Measurements from ENCODE around the gene CACNA1S. TPM values are rescaled to one million over a fixed set of nuclear protein-coding genes. Genes with fewer than 3 reads are reported as not detected.

The CACNA1S gene
- total and polyA plus RNA-seq, 5 experiments from 2014 or later, result not detected

DNA sequence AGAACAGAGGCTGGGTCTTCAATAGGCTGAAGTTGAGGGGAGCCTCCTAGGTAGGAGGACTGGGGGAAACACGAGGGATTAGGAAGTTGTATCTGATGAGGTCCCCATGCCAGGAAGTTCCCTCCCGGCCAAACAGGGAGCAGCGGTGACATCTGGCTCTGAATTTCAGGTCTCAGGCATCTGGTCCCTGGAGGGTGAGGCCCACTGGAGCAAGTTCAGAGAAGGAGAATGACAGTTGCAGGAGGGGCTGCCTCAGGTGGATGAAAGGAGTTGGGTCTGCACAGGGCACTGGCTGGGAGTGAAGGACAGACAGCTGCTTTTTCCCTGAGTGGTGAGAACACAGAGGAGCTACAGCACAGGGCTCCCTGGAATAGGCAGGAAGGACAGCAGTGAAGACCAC is 32.9 kb upstream of the CACNA1S start:
- Mint-ChIP-seq H3K36me3 (peaks cover 5 to 64% (median 11%) of the 10 kb centered on the region in 3 donors), H3K4me1 (peaks cover under 1 to 10% (median 1%) of the 10 kb centered on the region in 4 donors), H3K9me3 (no peaks in the 10 kb centered on the region), H3K27me3 (no peaks in the 10 kb centered on the region), H3K4me3 (no peak overlapping the region), H3K27ac (no peak overlapping the region)
- DNase-seq (peak in 1 of 10 donors; percentile 9), ATAC-seq (no peak)
- POLR2A ChIA-PET, result no interaction called here

DNA sequence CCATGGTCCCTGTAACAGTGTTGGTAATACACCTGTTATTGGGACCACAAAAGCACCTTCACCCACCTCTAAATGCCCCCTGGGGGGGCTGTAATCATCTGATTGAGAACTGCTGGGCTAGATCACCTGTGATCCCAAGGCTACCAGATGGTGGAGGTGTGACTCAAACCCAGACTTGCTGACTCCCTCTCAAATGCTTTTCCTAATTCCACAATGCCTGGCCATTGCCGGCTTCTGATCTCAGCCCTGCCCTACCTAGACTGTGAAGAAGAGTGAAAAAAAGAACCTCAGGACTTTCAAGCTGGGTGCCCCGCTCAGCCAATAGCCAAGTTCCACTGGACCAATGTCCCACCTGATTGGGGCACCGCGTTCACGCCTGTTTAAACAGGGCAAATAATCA is 32.5 kb upstream of the CACNA1S start:
- POLR2A ChIA-PET, result no interaction called here
- Mint-ChIP-seq H3K4me3 (no peak overlapping the region), H3K27ac (peak overlapping the region in 1 of 10 donors; percentile 22), H3K27me3 (no peaks in the 10 kb centered on the region), H3K9me3 (no peaks in the 10 kb centered on the region), H3K36me3 (peaks cover 5 to 67% (median 11%) of the 10 kb centered on the region in 3 donors), H3K4me1 (peaks cover 0 to 10% (median 2%) of the 10 kb centered on the region in 4 donors)
- peak in 1 of 10 donors; percentile 23 for DNase-seq
- no peak for ATAC-seq

DNA sequence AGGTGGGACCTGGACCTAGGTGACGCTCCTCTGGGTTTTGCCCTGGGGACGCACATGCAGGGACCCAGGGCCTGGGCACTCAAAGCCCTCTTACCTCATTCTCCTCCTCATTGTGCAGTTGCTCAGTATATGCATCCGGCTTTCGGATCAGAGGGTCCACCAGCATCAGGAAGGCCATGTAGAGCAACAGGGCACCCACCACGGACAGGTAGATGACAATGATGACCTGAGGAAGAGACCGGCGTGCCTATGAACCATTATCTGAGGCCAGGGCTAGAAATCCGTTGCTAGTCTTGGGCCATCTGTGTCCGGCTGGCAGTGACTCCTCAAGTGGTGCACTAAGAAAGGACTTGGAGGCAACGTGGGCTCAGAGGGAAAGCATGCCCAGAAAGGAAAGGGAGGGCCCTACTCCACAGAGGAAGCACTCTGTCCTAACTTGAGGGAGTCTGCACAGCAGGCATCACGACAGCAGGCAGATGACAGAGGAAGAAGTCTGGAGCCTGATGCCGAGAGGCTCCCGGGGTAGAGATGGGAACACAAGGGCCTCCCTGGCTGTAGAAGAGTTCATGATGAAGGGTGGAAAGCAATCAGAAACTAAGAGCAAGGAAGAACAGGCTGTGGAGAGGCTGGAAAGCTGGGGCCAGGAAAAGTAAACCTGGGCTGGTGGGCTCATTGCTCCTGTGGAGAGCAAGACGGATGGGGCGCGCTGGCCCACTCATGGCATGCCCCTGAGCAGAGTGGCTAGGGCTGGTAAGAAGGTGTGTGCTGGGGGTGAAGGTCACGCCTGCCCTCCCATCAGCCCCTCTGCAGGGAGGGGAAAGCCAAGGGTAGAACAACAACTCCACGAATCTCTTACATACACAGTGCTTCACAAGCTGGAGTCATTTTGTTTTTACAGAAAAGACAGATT is 31.8 kb upstream of the CACNA1S start:
- H3K4me1 Mint-ChIP-seq, result peaks cover 0 to 10% (median 2%) of the 10 kb centered on the region in 4 donors
- H3K4me3 Mint-ChIP-seq, result no peak overlapping the region
- POLR2A ChIA-PET, result no interaction called here
- H3K36me3 Mint-ChIP-seq, result peaks cover 5 to 66% (median 14%) of the 10 kb centered on the region in 3 donors
- DNase-seq (peak in 1 of 10 donors; percentile 16), ATAC-seq (no peak)
- H3K27me3 Mint-ChIP-seq, result no peaks in the 10 kb centered on the region
- no peaks in the 10 kb centered on the region for H3K9me3 Mint-ChIP-seq
- peak overlapping the region in 1 of 10 donors; percentile 81 for H3K27ac Mint-ChIP-seq

DNA sequence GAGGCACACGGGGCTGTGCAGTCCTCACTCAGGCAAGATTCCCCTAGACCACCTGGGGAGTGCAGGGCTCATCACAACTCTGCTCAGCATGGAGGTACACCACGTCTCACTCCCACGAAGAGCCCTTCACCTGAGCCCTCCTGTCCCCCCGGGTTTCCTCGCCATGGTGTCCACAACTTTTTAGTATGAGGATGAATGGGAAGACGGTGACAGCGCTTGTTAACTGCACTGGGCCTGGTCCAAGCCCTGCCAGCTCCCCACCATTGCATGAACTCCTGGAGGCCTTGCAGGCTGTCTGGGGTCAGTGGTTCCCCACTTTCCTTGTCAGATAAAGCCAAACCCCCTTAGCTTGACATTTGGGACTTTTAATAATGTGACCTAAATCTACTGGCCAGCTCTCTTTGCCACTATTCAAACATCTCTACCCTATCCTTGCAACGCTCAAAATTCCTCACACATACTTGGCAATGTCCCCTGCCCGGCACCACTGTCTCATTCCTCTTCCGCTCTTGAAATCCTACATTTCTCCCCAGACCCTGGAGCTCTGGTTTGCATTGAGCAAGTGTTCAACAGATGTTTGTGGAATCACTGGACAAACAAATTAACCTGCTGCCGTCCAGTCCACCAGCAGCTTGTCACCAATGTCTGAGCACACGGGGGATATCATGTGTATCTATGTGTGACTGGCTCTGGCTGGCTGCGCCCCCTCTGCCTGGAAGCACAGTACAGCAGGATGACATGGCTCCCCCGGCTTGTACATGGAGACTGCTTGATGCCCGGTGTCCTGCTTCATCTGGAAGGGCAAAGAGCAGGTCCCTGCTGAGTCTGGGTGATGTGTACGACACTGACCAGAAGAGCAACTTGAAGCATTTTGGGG is 30.9 kb upstream of the CACNA1S start:
- Mint-ChIP-seq H3K4me3 (no peak overlapping the region), H3K27ac (peak overlapping the region in 2 of 10 donors; percentile 83), H3K36me3 (peaks cover 5 to 66% (median 12%) of the 10 kb centered on the region in 3 donors), H3K4me1 (peaks cover 0 to 10% (median 2%) of the 10 kb centered on the region in 4 donors), H3K27me3 (no peaks in the 10 kb centered on the region), H3K9me3 (no peaks in the 10 kb centered on the region)
- no peak for ATAC-seq
- POLR2A ChIA-PET, result no interaction called here
- DNase-seq, result peak in 1 of 10 donors; percentile 42

DNA sequence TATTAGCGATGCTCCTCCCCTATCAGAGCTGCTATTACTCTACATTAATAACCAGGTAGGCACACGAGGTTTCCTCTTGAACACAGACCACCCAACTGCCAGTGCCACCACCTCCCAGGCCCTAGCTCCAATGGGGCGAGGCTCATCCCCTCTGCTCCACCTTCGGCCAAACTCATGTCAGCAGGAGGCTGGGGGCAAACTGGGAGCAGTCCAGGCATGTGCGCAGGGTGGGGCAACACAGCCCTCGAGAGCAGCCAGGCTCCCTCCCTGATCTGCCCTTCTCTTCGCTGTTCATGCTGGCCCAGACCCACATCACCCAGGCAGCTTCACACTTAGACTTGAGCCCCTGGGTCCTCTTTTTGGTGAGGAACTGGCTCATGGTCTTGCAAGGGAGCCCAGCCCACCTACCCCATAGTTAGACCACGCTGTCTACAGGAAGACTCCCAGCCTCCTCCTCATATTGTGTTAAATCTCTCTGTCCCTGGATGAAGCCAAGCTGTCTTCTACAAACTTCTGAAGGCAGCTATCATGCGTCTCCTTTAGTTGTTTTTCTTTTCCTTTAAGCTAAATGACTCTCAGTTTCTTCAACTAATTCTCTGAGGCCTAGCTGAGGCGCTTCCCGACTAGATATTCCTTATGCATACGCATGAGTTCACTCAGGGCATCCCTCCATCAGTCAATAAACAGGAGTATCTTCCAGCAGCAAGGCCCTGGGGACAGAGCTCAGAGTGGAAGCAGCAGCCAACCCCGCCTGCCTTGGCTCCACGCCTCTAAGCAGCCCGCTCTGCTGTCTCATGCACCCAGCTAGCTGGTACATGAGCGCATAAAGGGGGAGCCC is 30.0 kb upstream of the CACNA1S start:
- peaks cover 5 to 61% (median 12%) of the 10 kb centered on the region in 3 donors for H3K36me3 Mint-ChIP-seq
- DNase-seq (no peak), ATAC-seq (no peak)
- no peak overlapping the region for H3K4me3 Mint-ChIP-seq
- peaks cover 0 to 4% (median 2%) of the 10 kb centered on the region in 4 donors for H3K4me1 Mint-ChIP-seq
- no peaks in the 10 kb centered on the region for H3K27me3 Mint-ChIP-seq
- H3K9me3 Mint-ChIP-seq, result no peaks in the 10 kb centered on the region
- peak overlapping the region in 1 of 10 donors; percentile 83 for H3K27ac Mint-ChIP-seq
- POLR2A ChIA-PET, result no interaction called here

DNA sequence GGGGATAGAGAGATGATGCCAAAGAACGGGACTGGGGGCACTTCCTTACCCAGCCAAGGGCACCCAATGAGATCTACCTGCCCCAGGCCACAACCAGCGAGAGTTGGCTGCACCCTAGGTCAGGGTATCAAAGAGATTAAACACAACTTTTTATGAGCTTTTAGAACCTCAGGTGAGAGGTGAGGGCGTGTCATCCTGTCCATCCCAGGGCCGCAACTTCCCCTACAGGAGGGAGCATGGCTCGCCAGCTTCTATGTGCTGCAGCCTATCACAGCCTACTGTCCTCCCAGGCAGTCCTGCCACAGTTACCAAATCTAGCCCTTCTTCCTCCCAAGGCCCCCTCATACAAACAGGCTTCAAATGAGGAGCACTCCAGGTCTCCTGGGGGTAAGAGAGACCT is 29.2 kb upstream of the CACNA1S start:
- Mint-ChIP-seq H3K36me3 (peaks cover 5 to 55% (median 12%) of the 10 kb centered on the region in 3 donors), H3K27ac (peak overlapping the region in 1 of 10 donors; percentile 83), H3K4me3 (no peak overlapping the region), H3K9me3 (no peaks in the 10 kb centered on the region), H3K27me3 (no peaks in the 10 kb centered on the region), H3K4me1 (peaks cover 0 to 4% (median 2%) of the 10 kb centered on the region in 4 donors)
- ATAC-seq, result no peak
- POLR2A ChIA-PET, result no interaction called here
- no peak for DNase-seq

DNA sequence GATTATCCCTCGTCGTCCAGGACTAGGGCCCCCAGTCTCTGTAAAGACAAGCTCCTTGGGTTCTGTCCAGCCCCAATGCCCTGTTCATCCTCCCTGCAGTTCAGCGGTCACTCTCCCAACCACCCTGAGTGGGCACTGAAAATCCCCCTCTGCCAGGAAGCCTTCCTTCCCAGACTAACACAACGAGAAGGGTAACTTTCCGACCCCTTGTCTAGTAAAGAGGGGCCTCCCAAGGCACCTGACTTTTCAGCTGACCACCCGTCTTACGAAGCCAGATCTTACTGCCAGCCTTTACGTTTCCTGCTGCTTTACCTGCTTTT is 28.7 kb upstream of the CACNA1S start:
- DNase-seq (no peak), ATAC-seq (no peak)
- peaks cover 0 to 4% (median 2%) of the 10 kb centered on the region in 4 donors for H3K4me1 Mint-ChIP-seq
- H3K36me3 Mint-ChIP-seq, result peaks cover 5 to 50% (median 10%) of the 10 kb centered on the region in 3 donors
- POLR2A ChIA-PET, result no interaction called here
- no peaks in the 10 kb centered on the region for H3K9me3 Mint-ChIP-seq
- peak overlapping the region in 2 of 10 donors; percentile 37 to 81 for H3K27ac Mint-ChIP-seq
- H3K4me3 Mint-ChIP-seq, result no peak overlapping the region
- H3K27me3 Mint-ChIP-seq, result no peaks in the 10 kb centered on the region

DNA sequence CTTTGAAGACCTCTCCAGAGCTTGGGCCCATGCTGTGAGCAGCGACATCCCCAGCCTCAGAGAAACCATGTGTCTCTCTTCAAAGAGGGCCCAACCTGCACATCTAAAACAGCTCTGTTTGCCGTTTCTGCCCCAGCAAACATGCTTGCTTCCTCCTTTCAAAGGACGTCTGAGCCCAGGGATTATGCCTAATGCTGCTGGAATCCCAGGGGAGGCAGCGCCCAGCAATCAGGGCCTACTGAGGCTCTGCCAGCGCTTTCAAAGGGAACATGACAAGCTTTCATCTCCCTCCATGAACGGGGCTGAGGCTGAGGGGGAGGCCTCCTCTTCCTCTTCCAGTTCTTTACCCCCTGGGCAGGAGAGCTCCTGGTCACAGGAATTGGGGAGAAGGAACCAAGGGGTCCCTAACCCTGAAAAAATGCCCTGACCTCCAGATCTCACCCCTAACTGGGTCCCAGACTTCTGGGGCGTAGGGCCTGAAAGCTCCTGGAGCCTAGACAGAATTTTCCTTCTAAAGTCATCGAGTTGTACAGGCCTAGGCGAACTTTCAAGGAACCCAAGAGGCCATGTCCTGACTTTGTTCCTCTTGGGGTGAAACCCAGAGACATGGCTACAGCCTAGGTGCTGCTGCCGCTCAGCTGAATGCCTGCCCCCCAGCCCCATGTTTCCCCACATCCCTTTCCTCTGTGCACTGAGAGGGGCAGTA is 28.2 kb upstream of the CACNA1S start:
- H3K4me1 Mint-ChIP-seq, result peaks cover 0 to 4% (median 2%) of the 10 kb centered on the region in 4 donors
- H3K4me3 Mint-ChIP-seq, result no peak overlapping the region
- ATAC-seq (no peak), DNase-seq (peak in 1 of 10 donors; percentile 14)
- peaks cover 5 to 48% (median 13%) of the 10 kb centered on the region in 3 donors for H3K36me3 Mint-ChIP-seq
- no peaks in the 10 kb centered on the region for H3K9me3 Mint-ChIP-seq
- H3K27ac Mint-ChIP-seq, result peak overlapping the region in 2 of 10 donors; percentile 15 to 81
- POLR2A ChIA-PET, result no interaction called here
- no peaks in the 10 kb centered on the region for H3K27me3 Mint-ChIP-seq

DNA sequence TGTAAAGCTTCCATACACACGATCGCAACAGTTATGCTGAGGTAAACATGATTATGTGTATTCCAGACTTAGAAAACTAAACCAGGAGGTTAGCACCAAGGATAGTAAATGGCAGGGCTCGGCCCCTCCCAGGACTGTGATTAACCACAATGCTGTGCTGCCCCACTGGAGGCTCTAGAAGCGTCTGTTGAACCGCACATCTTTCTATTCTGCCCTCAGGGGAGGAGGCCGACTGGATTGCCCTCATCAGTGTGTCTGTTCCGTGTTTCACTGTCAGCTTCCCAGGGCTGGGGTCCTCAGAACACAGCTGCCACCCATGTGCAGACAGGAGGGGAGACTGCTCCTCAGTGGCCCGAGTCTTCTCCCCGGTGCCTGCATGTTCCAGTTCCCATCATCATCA is 27.5 kb upstream of the CACNA1S start:
- Mint-ChIP-seq H3K36me3 (peaks cover 5 to 48% (median 17%) of the 10 kb centered on the region in 3 donors), H3K27ac (peak overlapping the region in 2 of 10 donors; percentile 15 to 81), H3K27me3 (no peaks in the 10 kb centered on the region), H3K9me3 (no peaks in the 10 kb centered on the region), H3K4me1 (peaks cover 0 to 4% (median 2%) of the 10 kb centered on the region in 4 donors), H3K4me3 (no peak overlapping the region)
- peak in 1 of 10 donors; percentile 8 for DNase-seq
- POLR2A ChIA-PET, result no interaction called here
- no peak for ATAC-seq

DNA sequence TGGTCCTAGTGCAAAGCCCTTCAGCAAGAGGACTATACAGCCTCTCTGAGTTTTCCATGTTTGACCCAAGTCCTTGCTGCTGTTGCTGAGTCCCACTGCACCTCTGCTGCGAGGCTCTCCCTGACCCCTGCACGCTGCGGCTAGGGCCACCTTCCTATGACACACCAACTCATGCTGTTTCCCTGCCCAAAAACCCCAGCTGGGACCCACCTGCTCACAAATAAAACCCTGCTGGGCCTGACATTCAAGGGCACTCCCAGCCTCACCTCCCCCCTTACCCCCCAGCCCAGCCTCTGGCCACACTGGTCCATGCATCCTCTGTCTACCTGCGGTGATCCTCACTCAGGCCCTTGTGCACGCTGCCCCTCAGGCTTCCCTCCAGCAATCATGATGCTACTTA is 27.1 kb upstream of the CACNA1S start:
- Mint-ChIP-seq H3K36me3 (peaks cover 4 to 48% (median 16%) of the 10 kb centered on the region in 3 donors), H3K9me3 (no peaks in the 10 kb centered on the region), H3K27ac (peak overlapping the region in 1 of 10 donors; percentile 81), H3K4me3 (no peak overlapping the region), H3K27me3 (no peaks in the 10 kb centered on the region), H3K4me1 (peaks cover 0 to 4% (median 2%) of the 10 kb centered on the region in 4 donors)
- DNase-seq, result no peak
- no peak for ATAC-seq
- POLR2A ChIA-PET, result no interaction called here

DNA sequence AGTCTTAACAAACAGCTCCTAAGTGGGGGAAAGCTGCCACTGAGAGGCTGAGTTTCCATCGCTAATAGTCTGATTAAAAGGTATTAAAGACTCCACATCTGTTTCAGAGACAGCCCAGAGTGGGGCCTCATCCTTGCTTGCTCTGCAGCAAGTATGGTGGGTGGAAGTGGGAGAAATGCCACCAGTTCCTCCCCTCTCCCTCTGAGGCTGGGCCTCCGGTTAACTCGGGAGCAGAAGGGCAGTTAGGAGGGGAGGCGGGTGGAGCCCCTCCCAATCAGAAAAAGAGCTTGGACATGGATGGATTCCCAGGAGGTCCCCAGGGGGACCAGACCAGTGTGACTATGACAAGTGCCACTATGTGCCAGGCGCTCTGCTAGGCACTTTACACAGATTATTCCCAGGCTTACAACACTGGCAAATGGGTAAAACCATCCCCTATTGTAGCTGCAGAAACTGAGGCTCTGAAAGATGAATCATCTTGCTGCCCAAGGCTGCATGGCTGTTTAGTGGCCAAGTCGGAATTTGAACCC is 26.1 kb upstream of the CACNA1S start:
- Mint-ChIP-seq H3K27ac (peak overlapping the region in 2 of 10 donors; percentile 21 to 60), H3K27me3 (no peaks in the 10 kb centered on the region), H3K36me3 (peaks cover 0 to 40% (median 11%) of the 10 kb centered on the region in 3 donors), H3K4me1 (peaks cover 0 to 4% (median 2%) of the 10 kb centered on the region in 4 donors), H3K9me3 (no peaks in the 10 kb centered on the region), H3K4me3 (no peak overlapping the region)
- DNase-seq (peak in 1 of 10 donors; percentile 18), ATAC-seq (no peak)
- POLR2A ChIA-PET, result no interaction called here
